C1 segment of cervical spinal cord (tissue), 14 donors: Measurements from ENCODE around the gene TMPRSS7.
"Not testable (repeated sequence)": the region's sequence is repeated elsewhere in the genome, so short reads cannot be mapped to it uniquely, and the experiment has no call there.

Source experiments
- DNase-seq, 14 donors: peaks; one replicate each; lab custom pipeline; 2025; lab: John Stamatoyannopoulos, UW

The TMPRSS7 gene

DNA sequence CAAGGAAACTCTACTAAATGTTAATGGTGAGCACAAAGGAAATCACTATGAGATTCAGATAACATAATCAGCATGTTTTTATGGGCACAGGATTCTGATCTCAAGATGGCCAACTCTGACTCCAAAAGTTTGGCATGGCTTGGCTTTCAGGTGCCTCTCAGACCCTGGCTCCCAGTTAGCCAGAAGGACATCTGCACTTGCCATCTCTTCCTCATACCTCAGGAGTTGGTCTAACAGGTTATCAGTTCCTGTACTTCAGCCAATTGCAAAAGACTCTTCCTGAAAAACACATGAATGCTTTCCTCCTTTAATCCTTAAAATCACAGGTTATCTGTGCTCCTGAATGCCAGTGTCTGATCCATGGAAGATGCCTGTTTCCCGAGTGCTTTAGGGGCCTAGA lies 25.0 kb downstream of the TMPRSS7 start:
- DNase-seq = no peak

DNA sequence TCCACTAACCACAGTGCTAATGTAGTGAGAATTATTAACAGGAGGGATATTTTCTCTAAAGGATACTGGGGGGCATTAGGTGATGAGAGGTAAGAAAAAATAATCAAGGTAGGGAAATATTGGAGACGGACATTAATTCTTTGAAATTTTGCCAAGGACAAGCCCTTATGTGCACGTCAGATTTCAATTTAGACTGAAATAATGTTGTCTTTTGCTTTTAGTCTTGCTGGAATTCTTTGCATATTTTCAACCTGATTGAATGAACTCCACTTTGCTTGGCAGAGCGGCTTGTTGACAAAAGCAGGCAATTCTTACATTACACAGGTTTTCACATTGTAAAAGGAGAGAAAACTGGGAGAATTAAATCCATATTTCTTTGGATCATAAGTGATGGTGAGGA lies 26.6 kb downstream of the TMPRSS7 start:
- no peak for DNase-seq

DNA sequence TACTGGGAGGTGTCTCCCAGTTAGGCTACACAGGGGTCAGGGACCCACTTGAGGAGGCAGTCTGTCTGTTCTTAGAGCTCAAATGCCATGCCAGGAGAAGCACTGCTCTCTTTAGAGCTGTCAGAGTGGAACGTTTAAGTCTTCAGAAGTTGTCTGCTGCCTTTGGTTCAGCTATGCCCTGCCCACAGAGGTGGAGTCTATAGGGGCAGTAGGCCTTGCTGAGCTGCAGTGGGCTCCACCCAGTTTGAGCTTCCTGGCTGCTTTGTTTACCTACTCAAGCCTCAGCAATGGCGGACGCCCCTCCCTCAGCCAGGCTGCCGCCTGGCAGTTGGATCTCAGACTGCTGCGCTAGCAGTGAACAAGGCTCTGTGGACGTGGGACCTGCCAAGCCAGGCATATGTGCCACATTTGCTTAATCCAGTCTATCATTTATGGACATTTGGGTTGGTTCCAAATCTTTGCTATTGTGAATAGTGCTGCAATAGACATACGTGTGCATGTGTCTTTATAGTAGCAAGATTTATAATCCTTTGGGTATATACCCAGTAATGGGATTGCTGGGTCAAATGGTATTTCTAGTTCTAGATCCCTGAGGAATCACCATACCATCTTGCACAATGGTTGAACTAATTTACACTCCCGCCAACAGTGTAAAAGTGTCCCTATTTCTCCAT lies 38.0 kb downstream of the TMPRSS7 start:
- DNase-seq = not testable (repeated sequence)

DNA sequence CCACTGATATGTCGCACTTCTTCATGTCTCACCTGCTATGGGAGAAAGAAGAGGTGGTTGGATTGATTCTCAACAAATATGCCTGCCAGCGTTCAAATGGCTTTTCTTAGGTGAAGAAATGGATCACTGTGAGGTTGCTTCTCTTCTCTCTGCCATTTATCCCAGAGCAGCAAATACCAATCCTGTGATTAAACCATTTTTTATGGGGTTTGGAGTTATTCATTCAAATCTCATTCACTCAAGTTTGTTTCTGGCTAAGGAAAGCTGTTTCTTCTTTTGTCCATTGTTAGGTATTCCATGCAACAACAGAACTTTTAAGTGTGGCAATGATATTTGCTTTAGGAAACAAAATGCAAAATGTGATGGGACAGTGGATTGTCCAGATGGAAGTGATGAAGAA lies 39.5 kb downstream of the TMPRSS7 start:
- no peak for DNase-seq

DNA sequence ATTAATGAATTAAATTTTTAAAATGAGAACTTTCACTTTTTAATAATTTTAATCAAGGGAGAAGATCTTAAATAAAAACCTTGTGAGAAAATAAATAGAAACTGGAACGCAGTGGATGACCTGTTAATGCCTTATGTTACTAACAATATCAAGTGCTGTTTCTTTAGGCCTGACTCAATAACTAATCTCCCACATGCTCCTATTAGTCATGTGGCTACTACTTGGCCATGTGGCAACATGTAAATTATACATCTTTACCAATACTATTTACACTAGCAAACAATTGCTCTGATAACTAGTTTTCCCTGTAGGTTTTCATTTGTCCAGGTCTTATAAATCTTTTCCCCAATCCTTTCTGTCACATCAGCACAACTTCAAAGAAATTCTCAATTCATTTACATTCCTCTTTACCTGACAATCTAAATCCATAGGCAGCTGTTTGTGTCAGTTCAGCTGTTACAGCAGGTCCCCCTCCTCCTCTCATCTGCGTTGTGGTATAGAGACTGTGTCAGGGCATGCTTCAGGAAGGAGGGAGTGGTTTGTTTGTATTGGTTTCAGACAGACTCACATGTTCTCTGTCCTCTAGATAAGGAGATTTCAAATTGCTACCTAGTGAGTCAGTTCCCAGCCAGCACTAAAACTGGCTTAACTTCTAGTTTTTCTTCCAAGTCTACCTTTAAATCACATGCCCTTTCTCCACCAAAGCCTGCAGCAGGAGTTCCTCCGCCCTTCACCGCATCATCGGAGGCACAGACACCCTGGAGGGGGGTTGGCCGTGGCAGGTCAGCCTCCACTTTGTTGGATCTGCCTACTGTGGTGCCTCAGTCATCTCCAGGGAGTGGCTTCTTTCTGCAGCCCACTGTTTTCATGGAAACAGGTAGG lies 40.3 kb downstream of the TMPRSS7 start:
- DNase-seq = no peak

DNA sequence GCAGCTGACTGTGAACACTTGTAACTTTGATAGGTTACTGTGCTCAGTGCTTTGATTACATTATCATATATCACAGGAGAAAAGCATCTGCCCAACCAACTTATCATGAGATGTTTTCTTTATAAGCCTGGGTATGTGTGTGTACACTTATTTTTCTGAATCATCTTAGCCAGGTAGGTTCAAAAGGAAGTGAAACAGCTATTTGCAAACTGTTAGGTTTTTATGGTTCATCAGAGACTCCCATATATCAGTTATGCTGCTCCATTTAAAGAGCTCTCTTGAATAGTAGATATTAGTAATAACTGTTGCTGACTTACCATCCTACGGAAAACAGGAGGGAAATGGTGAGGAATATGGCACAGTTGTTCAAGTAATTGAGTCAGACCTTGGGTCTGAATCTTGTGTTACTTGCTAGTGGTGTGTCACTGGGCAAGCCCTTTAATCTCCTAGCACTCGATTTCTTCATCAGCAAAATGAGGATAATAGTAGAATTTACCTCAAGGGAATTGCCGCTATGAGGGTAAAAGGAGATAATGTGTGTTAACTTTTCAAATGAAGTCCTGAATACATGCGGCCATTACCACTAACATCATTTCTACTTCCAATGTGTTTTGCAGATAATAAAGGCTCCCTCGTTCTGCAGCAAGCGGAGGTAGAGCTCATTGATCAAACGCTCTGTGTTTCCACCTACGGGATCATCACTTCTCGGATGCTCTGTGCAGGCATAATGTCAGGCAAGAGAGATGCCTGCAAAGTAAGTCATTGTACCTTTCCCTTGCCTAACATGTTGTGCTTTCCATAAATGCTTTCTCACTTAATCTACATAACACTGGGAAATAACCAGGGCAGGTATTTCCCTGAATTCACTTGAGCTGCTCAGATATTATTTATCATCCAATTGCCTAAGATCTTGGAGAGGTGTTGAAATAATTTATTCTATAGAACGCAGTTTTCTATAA lies 43.9 kb downstream of the TMPRSS7 start:
- DNase-seq = no peak

DNA sequence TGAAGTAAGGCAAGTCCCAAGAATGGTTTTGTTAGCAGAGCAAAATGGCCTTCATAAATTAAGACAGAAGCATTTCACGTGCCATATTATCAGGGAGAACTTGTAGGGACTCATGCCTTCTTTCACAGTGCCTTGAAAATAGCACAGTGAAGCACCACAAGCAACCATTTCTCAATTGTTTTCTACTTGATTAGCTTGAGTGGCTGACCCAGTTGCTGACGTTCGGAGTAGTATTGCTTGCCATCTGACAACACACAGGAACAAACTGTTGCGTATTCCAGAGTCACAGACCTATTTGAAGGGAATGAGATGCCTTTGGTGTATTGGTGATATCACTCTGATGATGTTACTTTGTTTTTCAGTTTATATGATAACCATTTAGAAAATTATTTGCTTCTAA lies 48.7 kb downstream of the TMPRSS7 start:
- no peak for DNase-seq

DNA sequence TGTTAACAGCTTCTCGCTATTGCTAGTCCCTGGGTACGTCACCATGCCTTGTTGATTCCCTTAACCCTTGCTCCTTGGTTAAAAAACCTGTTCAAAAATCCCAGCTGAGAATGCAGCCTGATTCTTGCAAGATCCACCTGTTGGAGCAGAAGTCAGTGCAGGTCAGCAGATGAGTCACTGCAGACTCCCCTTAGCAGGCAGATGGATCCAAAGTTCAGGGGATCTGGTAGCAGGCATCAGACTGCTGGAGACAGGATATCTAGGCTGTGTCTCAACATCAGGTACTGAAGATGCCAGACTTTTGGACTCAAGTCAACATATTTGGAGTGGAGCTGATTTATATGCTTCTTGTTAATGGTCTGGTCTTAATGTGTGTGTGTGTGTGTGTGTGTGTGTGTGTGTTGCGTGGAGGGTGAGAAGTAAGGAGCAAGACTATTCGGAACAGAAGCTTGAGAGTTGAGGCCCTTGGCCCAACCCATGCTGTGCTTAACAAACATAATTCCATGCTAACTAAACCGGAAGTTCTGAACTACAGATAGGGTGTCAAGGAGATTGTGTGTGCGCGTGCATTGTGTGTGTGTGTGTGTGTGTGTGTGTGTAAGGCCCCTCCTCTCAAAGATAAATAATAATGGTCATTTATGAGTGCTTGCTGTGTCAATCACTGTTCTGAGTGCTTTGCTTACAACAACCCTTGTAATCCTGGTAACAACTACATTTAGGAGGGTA lies 50.6 kb downstream of the TMPRSS7 start:
- no peak for DNase-seq

DNA sequence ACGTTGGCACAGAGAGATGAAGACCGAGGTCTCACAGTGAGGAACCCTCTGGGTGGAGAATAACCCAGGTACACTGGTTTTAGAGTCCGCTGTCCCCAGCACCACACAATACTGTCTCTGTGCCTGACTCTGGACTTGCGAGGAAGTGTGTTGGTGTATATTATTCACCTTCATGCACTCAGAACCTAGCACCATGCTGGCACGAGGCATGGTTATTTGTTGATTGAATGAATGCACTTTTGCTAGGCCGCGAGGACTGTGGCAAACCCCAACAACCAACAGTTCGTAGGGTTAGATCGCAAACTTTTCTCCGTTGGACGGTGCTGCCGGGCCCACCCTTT lies 51.2 kb downstream of the TMPRSS7 start:
- DNase-seq = no peak

DNA sequence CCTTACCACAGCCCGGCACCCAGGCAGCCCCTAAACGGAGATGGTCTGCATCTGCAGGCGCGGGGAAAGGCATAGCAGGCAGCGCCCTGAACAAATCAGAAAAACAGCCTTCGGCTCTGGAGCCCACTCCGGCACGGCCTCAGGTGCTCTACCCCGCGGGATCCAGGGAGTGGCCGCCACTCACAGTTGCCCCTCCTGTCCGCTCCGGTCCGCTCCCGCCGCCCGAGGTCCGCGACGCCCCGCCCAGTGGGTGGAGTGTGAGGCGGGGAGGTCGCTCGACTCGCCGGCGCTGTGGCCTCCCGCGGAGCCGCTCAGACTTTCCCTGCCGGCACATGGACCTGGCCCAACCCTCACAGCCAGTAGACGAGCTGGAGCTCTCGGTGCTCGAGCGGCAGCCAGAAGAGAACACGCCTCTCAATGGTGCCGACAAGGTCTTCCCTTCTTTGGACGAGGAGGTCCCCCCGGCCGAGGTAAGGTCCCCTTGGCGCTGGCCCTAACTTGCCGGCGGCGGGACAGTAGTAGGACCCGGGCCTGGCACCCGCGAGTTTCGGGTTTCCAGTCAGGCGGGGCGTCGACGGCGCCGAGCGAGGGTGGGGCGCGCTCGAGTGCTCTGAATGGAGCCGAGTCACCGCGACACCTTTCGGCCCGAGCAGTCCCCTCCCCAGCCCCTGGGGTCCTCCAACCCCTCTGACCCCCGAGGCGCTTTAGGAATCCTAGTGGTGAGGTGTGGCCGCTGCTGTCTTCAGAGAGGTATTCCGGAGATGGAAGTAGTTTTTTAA lies 51.7 kb downstream of the TMPRSS7 start, which contains the start of gene C3orf52:
Gene C3orf52 (plus strand): TSS at position 314 of the 779 bp plus-strand sequence. CDS start 19 bp downstream, at position 333.
- peak in 10 of 14 donors; percentile 5 to 53 (median 16) for DNase-seq

DNA sequence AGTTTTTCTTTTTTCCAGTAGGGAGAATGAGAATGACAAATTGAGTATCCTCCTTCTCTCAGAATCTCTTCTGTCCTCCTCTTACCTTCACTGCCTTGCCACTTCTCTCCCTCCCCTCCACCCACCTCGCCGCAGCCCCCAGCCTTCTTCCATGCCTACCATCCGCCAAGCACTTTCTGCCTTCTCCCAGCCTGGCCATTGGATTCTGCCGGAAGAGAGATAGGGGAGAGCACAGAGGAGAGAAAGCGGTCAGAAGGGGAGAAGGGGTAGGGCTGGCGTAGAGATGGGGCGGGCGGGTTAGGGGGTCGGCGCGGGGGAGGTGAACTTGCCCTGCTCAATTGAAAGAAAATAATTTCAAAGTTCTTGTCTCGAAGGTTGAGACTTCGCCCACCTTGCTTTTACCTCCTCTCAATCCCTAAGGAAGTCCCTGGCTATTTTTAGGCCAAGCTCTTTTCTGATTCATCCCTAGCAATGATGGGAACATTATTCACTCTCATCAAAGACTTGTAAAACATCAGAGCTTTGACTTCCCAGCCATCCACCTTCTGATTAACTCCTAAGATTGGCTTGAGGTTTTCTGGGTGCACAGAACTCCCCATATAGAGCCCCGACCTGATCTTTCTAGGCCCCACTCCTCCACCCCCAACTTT lies 52.5 kb downstream of the TMPRSS7 start:
- no peak for DNase-seq

DNA sequence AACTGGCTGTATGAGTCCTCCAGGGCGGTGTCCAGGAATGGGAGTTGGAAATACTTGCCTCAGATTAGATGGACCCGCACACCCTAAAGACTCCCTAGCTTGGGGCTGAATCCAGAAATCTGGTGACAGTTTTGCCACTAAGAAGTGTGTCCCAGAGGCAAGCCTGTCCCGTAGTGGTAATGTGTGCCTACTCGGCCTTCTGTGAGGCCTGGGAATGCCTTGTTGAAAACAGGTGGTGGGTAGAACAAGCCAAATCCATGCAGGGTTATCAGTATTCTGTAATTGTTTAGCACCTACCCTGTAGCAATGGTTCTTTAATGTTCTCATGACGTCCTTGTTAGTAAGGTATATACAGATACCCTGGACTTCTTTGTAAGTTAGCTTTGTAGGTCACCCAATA lies 53.2 kb downstream of the TMPRSS7 start:
- no peak for DNase-seq

DNA sequence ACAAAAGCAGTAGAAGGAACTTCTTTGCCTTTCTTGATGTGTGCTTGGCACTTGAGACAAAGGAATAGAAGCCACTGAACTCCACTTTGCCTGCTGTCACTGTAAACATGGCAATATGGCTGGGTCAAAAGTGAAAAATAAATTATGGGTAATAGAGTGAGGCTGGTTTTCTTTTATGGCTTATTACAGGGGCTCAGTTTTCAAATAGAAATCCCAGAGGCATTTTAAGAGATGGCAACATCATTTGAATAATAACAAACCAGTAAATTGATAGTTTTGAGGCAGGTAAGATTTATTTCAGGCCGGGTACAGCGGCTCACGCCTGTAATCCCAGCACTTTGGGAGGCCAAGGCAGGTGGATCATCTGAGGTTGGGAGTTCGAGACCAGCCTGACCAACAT lies 54.4 kb downstream of the TMPRSS7 start:
- DNase-seq = no peak

DNA sequence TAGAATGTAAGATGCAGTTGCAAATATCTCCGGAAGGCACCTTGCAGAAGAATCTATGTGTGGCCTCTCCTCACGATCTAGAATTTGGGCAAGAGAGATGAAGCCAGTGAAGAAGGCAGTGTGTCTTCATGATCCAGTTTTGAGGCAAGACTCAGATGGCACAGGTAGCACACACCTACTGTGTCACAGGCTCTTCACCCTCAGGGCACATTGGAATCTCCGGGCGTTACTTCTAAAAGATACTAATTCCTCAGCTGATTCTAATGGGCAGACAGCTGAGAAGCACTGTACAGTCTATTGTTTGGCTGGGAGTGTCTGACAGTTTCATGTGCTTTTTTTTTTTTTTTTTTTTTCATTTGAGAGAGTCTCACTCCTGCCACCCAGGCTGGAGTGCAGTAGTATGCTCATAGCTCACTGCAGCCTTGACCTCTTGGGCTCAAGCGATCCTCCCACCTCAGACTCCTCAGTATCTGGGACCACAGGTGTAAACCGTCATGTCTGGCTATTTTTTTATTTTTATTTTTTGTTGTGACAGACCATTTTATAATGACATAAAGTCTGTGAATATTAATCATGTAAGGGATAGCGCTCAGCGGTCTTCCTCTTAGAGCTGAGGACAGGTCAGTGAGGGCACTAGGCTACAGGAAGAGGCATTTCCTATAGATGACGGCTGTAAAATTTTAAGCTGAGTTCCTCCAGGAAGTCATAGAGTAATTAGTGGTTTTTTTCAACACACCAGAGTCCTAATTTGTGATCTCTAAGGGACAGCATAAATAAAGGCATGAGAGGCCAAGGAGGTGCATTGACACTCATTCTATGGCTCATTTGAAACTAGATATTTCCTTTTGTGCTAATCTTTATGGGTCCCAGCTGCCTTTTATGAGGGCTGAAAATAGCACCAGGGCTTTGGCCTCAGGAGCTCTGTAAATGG lies 55.7 kb downstream of the TMPRSS7 start:
- no peak for DNase-seq

DNA sequence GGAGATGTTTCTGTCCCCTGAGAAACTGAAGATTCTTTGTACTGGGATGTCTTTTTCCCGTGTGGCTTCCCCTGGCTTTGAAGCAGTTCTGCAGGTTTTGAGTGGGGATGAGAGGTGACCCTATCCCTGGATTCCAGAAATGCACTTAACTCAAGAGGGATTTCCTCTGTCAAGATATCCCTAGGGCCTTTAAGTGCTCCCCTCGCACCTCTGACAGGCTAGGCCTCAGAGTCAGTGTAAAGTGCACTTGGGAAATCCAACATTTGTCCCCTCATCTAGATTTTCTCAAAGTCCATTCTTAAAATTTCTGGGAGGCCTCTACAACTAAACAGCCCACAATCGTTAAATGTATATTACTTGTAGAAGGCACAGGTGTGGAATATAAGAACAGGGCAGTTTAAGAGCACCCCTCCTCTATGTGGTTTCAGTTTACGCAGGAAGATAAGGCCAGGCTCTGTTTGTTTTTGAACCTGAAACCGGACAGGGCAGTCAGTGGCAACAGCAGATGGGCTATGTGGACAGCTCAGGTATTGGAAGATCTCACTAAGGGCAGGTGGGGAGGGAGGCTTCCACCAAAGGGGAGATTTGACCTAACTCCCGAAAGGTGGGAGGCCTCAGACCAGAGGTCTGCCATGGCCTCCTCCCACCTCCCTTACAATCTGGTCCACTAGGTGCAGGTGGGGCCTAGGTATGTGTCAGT lies 56.5 kb downstream of the TMPRSS7 start:
- no peak for DNase-seq

DNA sequence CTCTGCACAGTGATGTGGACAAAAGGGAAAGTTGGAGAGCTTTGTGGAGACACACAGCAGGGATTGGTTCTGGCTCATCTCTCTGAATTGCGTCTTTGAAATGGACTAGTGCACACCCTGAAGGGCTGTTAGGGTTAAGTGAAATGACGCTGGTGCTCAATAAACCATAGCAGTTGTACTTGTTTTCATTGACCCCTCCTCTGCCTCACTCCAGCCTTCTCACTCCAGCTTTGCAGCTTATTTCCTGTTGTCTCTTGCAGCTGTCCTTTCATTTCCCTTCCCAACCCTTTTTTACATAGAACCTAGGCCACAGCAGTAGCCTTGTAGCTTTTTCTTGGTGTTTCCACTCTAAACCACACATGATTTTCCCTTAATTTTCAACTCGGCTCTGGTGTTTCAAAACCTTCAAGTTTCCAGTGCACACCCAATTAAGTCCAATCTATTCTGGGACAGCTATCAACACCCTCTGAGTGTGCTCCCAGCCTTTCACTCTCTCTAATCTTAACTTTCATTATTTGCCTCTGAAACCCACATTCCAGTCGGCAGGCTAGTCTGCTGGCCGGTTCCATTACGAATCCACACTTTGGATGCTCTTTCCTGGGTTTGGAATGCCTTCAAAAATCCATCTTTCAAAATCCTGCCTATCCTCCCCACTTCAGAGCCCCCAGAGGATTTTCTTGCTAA lies 58.1 kb downstream of the TMPRSS7 start:
- DNase-seq = no peak

DNA sequence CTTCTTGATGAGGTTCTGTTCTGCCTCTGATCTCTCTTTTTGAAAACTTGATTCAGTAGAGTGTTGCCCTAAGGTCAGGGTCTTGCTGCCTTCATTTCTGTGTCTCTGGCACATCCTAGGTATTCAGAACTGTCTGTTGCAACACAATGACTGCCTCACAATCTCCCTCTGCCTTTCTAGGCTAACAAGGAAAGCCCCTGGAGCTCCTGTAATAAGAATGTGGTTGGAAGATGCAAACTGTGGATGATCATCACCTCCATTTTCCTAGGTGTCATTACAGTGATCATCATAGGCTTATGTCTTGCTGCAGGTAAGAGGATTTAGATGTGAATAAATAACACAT lies 58.6 kb downstream of the TMPRSS7 start:
- no peak for DNase-seq

DNA sequence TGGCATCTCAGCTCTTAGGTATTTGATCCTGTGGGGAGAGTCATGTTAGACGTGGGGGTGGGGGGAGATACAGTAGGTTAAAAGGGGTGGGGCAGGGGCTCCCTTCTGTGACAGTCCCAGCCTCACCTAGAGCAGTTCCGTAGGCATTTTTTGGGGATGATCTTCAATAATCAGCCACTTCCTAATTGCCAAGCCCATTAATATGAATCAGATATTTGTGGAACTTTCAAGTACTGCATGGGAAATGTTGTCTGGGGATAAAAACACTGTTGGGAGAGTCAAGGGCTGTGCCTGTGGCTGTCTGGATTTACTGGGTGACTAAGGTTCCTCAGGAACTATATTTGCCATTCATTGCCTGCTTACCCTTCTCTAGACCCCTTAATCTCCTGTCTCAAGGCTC lies 61.2 kb downstream of the TMPRSS7 start:
- DNase-seq = no peak
